Loucy (cell line): ENCODE results near the gene GTF2F1.

Source experiments
- H2AFZ ChIP-seq: fragments of 200-600 bp; sonication (generic); 2 replicates; pipeline ENCODE4 v1.6.0; 2016; ENCODE audit warnings: antibody characterized with exemption, mild to moderate bottlenecking, low read length, moderate library complexity
- H3F3A ChIP-seq: fragments of 200-600 bp; 2 replicates; pipeline ENCODE4 v1.6.0; 2016; ENCODE audit warnings: antibody characterized with exemption, low read depth, mild to moderate bottlenecking
- H3K27me3 ChIP-seq: fragments of 200-600 bp; sonication (generic); 2 replicates; pipeline ENCODE4 v1.6.1; 2014; ENCODE audit warnings: low read length, mild to moderate bottlenecking; ENCODE audit not compliant: insufficient read depth, poor library complexity, severe bottlenecking
- H3K36me3 ChIP-seq: fragments of 200-600 bp; sonication (generic); 2 replicates; pipeline ENCODE4 v1.6.1; 2016; ENCODE audit warnings: low read length; ENCODE audit not compliant: insufficient read depth
- H3K4me1 ChIP-seq: fragments of 200-600 bp; sonication (generic); 2 replicates; pipeline ENCODE4 v1.5.1; 2014; ENCODE audit warnings: low read length, mild to moderate bottlenecking; ENCODE audit not compliant: insufficient read depth, poor library complexity, severe bottlenecking
- H3K4me2 ChIP-seq: fragments of 200-600 bp; sonication (generic); 2 replicates; pipeline ENCODE4 v1.6.0; 2014; ENCODE audit warnings: antibody characterized with exemption, low read length, low read depth, mild to moderate bottlenecking; ENCODE audit not compliant: poor library complexity, severe bottlenecking
- H3K4me3 ChIP-seq: fragments of 200-600 bp; sonication (generic); 2 replicates; pipeline ENCODE4 v1.5.1; 2014; ENCODE audit warnings: low read length, mild to moderate bottlenecking, mixed read lengths; ENCODE audit not compliant: poor library complexity, severe bottlenecking
- H3K79me2 ChIP-seq: fragments of 200-600 bp; sonication (generic); 2 replicates; pipeline ENCODE4 v1.6.1; 2014; ENCODE audit warnings: low read length; ENCODE audit not compliant: insufficient read depth
- H3K9ac ChIP-seq: fragments of 200-600 bp; sonication (generic); 2 replicates; pipeline ENCODE4 v1.6.0; 2014; ENCODE audit warnings: mild to moderate bottlenecking, low read depth, low read length, moderate library complexity; ENCODE audit not compliant: poor library complexity, severe bottlenecking
- H3K9me2 ChIP-seq: fragments of 200-600 bp; sonication (generic); replicated peaks from 2 replicates; pipeline ENCODE4 v1.6.1; 2016; ENCODE audit warnings: low read depth, low read length, mixed read lengths
- H3K9me3 ChIP-seq: fragments of 200-600 bp; sonication (generic); 2 replicates; pipeline ENCODE4 v1.6.1; 2014; ENCODE audit warnings: mild to moderate bottlenecking, antibody characterized with exemption, low read length, low read depth; ENCODE audit not compliant: insufficient read depth
- H4K20me1 ChIP-seq: fragments of 200-600 bp; sonication (generic); 2 replicates; pipeline ENCODE4 v1.6.0; 2014; ENCODE audit warnings: antibody characterized with exemption, low read length, mild to moderate bottlenecking; ENCODE audit not compliant: insufficient read depth, poor library complexity, severe bottlenecking
- EZH2phosphoT487 ChIP-seq: fragments of 200-600 bp; IDR thresholded peaks from 2 replicates; pipeline ENCODE4 v1.6.1; 2018; ENCODE audit warnings: antibody characterized with exemption, mild to moderate bottlenecking, moderate library complexity, borderline replicate concordance
- TF ChIP-seq, protein P1 (sequence below): fragments of 200-600 bp; sonication (generic); conservative IDR thresholded peaks from 2 replicates; pipeline ENCODE4 v1.5.1; 2014; ENCODE audit warnings: mild to moderate bottlenecking, antibody characterized with exemption, low read length

Gene GTF2F1

DNA sequence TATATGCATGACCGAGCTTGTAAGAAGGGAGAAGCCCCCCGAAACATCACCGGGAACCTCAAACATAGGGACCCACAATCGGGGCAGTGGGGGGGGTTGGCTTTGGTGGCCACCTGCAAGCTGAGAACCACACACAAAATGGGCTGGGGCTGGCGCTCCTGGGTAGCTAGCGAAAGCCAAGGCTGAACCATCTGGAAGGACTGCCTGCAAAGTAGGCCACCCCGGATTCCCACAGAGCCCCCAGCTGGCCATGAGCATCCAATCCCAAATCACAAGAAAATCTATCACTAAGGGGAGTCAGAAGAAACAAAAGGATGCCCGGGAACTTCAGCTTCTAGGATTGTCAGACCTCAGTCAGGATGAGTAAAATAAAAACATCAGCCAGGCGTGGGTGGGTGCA lies 14.5 kb downstream of the GTF2F1 start:
- Histone ChIP-seq H3K27me3 (no peaks in the 10 kb centered on the region), H3K9ac (no peak overlapping the region), H4K20me1 (peaks cover 11% of the 10 kb centered on the region), H3K79me2 (no peaks in the 10 kb centered on the region), H3K4me3 (no peak overlapping the region), H3F3A (no peaks in the 10 kb centered on the region), H3K36me3 (peaks cover 38% of the 10 kb centered on the region; the same call in 1 of the 2 replicates), H2AFZ (no peak overlapping the region), H3K9me2 (no peaks in the 10 kb centered on the region), H3K4me2 (no peak overlapping the region), H3K4me1 (peaks cover 5% of the 10 kb centered on the region), H3K9me3 (no peaks in the 10 kb centered on the region)
- TF ChIP-seq, protein P1, sequence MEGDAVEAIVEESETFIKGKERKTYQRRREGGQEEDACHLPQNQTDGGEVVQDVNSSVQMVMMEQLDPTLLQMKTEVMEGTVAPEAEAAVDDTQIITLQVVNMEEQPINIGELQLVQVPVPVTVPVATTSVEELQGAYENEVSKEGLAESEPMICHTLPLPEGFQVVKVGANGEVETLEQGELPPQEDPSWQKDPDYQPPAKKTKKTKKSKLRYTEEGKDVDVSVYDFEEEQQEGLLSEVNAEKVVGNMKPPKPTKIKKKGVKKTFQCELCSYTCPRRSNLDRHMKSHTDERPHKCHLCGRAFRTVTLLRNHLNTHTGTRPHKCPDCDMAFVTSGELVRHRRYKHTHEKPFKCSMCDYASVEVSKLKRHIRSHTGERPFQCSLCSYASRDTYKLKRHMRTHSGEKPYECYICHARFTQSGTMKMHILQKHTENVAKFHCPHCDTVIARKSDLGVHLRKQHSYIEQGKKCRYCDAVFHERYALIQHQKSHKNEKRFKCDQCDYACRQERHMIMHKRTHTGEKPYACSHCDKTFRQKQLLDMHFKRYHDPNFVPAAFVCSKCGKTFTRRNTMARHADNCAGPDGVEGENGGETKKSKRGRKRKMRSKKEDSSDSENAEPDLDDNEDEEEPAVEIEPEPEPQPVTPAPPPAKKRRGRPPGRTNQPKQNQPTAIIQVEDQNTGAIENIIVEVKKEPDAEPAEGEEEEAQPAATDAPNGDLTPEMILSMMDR, result no peak
- no peak for TF ChIP-seq EZH2phosphoT487

DNA sequence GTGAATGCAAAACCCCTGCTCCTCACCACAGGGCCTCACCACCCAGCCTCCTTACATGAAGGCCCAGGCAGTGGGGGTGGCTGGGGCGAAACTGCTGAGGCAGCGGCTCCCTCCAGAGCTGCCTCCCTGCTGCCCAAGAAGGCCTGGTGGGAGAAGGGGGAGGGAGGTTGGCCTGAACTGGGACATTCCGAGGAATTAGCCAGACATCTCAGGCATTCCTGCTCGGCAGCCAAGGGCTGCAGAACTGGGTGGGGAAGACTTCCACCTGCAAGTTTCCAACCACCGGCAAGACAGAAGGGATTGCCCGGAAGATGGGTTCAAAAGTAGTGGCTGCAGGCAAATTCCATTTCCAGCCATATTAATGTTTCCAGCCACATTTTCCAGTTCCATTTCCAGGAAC lies 14.9 kb downstream of the GTF2F1 start:
- Histone ChIP-seq H3K27me3 (no peaks in the 10 kb centered on the region), H2AFZ (no peak overlapping the region), H3K9me3 (no peaks in the 10 kb centered on the region), H4K20me1 (peaks cover 12% of the 10 kb centered on the region), H3K4me2 (no peak overlapping the region), H3F3A (no peaks in the 10 kb centered on the region), H3K4me1 (peaks cover 6% of the 10 kb centered on the region), H3K4me3 (no peak overlapping the region), H3K9ac (no peak overlapping the region), H3K9me2 (no peaks in the 10 kb centered on the region), H3K79me2 (no peaks in the 10 kb centered on the region), H3K36me3 (peaks cover 34% of the 10 kb centered on the region; the same call in 1 of the 2 replicates)
- TF ChIP-seq, protein P1, result no peak
- no peak for TF ChIP-seq EZH2phosphoT487

DNA sequence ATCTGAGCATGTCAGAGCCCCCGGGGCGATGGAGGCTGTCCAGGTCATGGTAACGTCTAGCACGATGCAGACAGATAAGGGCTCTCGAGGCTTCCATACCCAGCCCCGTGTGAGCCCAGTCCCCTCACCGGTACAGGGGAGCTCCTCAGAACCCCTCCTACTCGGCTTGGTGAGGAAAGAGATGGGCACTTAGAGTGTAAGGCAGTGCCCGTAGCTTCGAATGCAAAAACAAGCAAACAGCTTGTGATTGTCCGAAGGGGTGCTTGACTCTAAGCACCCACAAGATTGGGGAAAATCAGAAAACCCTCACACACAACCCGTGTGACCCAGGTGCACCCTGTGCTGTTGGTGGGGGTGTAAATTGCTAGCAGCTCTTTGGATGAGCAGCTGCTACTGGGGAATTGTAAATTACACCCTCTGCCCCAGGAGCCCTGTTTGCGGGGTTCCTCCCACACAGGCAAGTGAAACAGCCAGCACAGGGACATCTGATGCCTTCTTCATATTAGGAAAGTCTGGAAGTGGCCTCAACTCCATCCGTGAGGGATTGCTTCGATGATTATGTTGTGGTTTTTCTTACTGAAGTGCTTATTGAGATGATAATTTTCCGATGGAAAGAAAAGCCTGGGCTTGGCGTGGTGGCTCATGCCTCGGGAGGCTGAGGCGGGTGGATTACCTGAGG lies 16.3 kb downstream of the GTF2F1 start:
- Histone ChIP-seq H3K4me2 (no peak overlapping the region), H4K20me1 (peaks cover 12% of the 10 kb centered on the region), H3K4me1 (peaks cover 6% of the 10 kb centered on the region), H3K9me2 (no peaks in the 10 kb centered on the region), H3K9ac (no peak overlapping the region), H3K4me3 (no peak overlapping the region), H3K27me3 (no peaks in the 10 kb centered on the region), H3K9me3 (no peaks in the 10 kb centered on the region), H2AFZ (no peak overlapping the region), H3F3A (peaks cover 3% of the 10 kb centered on the region; the same call in 1 of the 2 replicates), H3K79me2 (no peaks in the 10 kb centered on the region), H3K36me3 (peaks cover 26% of the 10 kb centered on the region; the same call in 1 of the 2 replicates)
- TF ChIP-seq EZH2phosphoT487, result no peak
- TF ChIP-seq, protein P1, result no peak
